GM18873 (cell line): ENCODE data around the gene SPACA5.
"Not testable (repeated sequence)": the region's sequence is repeated elsewhere in the genome, so short reads cannot be mapped to it uniquely, and the experiment has no call there.

Experiments
- ATAC-seq: cut with Tn5 transposase; IDR thresholded peaks from one replicate; pipeline ENCODE4 v1.9.1; 2021; ENCODE audit warnings: mild to moderate bottlenecking, moderate library complexity, moderate number of reproducible peaks; ENCODE audit not compliant: unreplicated experiment, low FRiP score

The SPACA5 gene

DNA sequence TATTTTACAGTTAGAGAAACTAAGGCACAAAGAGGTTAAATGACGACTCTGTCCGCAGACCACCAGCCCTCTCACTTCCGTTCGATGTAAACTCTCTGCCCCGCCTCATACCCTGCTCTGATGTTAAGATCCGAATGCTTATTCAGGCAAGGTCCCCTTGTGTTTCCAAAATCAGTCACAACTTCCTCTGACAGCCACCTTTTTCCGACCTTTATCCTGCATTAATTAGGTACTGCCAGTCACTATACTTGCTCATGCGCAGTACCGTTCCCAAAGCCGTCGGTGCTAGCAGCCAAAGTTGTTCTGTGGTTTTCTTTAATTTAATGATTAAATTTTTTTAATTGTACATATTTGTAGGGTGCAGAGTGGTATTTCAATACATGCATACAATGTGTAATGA, 13.7 kb downstream of the SPACA5 start:
- not testable (repeated sequence) for ATAC-seq

GRCh38 chrX:48021026-48021900, 14.5 kb downstream of the SPACA5 start:
- no peak for ATAC-seq

DNA sequence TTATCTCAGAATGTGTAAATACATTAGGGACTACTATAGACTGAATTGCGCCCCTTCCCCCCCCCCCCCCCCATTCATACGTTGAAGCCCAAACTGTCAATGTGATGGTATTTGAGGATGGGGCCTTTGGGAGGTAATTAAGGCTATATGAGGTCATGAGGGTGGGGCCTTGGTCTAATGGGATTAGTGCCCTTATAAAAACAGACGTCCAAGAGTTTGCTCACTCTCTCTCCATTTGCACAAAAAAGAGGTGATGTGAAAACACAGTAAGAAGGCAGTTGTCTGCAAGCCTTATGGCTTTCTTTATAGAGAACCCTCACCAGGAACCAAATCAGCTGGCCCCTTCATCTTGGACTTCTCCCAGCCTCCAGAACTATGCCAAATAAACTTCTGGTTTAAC, 15.3 kb downstream of the SPACA5 start:
- no peak for ATAC-seq

DNA sequence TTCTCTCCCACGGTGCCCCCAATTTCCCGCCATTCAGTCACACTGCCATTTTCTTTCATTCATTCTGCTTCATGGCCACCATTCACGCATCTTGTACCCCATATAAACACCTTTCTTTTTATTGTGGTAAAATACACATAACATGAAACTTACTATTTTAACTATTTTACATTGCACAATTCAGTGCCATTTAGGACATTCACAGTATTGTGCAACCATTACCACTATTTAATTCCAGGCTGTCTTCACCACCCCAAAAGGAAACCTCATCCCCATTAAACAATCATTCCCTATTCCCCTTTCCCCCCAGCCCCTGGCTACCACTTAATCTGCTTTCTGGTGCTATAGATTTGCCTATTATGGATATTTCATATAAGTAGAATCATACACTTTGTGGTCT, 15.9 kb downstream of the SPACA5 start:
- ATAC-seq = no peak

DNA sequence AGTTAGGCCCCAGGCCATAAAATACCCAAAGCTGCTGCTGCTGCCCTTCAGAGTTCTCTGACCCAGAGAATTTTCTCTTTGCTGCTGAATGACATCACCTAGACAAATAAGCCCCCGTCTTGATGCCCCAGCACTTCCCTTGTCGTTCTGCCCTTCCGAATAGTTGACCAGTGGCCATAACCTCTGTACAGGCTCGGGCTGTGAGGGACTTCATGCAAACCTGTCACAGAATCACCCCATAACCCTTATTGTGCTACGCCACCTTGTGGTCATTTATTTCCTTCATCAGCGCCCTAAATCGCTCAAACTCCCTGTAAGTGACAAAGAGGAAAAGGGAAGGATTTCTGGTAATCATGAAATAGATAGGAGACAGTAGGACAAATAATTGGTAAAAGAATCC, 18.8 kb downstream of the SPACA5 start:
- no peak for ATAC-seq

GRCh38 chrX:48027545-48027944, 20.8 kb downstream of the SPACA5 start:
- ATAC-seq = not testable (repeated sequence)

DNA sequence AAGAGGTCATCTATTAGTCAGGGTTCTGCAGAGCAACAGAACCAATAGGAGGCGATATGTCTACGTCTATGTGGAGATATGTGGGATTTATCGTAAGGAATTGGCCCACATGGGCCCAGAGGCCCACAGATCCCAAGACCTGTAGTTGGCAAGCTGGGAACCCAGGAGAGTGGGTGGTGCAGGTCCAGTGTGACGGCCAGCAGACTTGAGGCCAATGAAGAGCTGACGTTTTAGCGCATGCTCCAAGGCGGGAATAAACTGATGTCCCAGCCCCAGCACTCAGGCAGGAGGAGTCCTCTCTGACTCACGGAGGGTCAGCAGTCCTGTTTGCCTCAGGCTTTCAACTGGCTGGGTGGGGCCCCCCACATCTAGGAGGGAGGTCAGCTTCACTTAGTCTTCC, 21.3 kb downstream of the SPACA5 start:
- ATAC-seq = no peak

DNA sequence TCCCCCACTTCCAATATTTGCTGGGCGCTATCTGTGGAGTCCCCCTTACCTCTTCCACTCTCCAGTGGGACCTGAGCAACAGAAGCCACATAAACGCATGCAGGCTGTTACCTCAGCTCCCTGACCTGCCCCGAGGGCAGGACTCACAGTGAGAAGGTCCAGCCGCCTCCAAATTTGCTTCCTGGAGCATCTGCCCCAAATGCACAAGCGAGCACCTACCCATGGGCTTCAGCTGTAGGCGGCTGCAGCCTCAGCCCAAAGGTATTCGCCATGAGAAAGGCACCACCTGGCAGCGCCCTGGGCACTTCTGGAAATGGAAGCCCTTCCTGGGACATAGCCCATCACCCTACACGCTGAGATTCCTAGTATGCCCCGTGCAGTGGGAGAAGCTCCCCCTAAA, 23.4 kb downstream of the SPACA5 start:
- ATAC-seq = no peak

DNA sequence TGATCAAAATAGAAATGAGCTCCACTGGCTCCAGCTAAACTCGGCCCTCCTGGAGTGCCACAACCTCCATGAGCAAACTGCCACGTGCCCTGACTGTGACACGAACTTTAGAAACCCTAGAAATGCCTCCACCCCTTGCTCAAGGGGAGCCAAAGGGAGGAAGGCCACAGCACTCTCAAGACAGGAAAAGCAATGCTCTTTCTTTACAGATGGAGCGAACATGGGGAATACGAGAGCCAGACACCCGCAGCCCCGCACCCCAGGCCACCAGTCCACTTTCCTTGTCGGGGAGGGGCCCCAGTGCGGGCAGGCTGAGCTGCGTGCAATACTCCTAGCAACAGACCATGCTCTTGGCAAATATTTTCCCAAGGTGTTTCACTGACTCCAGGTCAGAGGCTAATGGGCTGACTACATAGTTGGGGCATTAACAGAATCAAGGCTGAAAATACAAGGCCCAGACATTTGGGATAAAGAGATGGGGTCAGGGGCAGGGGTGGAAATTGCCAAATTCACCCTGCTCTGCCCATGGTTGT, 23.9 kb downstream of the SPACA5 start:
- not testable (repeated sequence) for ATAC-seq

GRCh38 chrX:48035891-48036290, 29.1 kb downstream of the SPACA5 start:
- no peak for ATAC-seq

GRCh38 chrX:48043056-48043455, 36.3 kb downstream of the SPACA5 start:
- no peak for ATAC-seq

DNA sequence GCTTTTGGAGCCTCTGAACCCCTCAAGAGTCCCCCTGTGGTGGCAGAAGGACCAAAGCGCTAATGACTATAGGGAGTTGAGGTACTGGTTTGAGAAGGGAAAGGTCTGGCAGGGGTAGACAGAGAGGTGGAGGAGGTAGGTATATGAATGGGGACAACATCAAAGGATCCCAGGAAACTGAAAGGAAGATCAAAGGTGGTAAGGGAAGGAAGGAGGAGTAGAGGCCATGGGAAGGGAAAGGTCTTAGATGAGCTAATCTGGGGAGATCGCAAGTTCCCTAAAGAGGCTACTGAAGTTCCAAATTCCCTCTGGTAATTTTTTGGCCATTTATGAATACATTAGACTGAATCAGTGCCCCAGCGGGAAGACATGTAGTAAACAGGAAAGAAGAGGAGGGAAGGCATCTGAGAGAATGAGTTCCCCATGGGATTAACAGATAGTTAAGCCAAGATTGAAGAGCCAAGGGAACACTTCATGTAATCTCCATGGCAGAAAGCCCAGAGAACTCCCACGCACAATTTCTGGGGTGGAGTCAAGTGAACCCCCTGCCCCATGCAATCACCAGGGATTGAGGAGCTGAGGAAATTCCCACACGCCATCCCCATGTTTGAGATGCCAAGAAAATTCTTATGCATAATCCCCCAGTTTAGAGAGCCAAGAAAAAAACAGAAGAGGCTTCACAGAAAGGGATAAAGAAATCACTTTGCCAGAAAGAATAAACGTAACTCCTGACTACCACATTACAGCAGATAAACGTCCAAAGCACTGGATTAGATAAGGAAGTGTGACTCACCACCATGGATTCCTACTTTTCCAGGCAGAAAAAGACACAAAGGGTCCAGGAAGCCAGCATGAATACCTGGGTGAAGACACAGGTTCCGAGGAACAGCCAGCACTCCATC, 38.9 kb downstream of the SPACA5 start:
- no peak for ATAC-seq

GRCh38 chrX:48046846-48047245, 40.1 kb downstream of the SPACA5 start:
- ATAC-seq = no peak

GRCh38 chrX:48058621-48059295, 52.0 kb downstream of the SPACA5 start:
- no peak for ATAC-seq

- ATAC-seq = no peak
These were observed 52.5 kb downstream of the SPACA5 start for GRCh38 chrX:48059296-48059639.
